ENCODE measurements around the gene HOXB2. TPM values are rescaled to one million over a fixed set of nuclear protein-coding genes. Genes with fewer than 3 reads are reported as not detected.

HOXB2 gene
- total RNA-seq, 2 donors from 2014 or later: 4.8 to 5.5 TPM

GRCh38 chr17:48546137-48546923 is 1.4 kb upstream of the HOXB2 start:
- peak overlapping the region; percentile 83 to 90 for H3K27ac ChIP-seq
- no peaks in the 10 kb centered on the region for H3K9me3 ChIP-seq
- TF ChIP-seq CTCF (IDR thresholded peaks at IDR 0.05): no peak
- no peak for DNase-seq (ENCODE audit: low spot score)
- peak overlapping the region in 1 of 2 donors; percentile 30 for H3K4me3 ChIP-seq
- no peaks in the 10 kb centered on the region for H3K36me3 ChIP-seq
- peaks cover 0 to 25% of the 10 kb centered on the region in 2 donors for H3K4me1 ChIP-seq
- peaks cover 6 to 10% of the 10 kb centered on the region in 2 donors for H3K27me3 ChIP-seq

- DNase-seq (ENCODE audit: low spot score): no peak
- H3K27me3 ChIP-seq: peaks cover 5 to 10% of the 10 kb centered on the region in 2 donors
- H3K4me3 ChIP-seq: no peak overlapping the region
These were observed 630 bp upstream of the HOXB2 start for GRCh38 chr17:48545539-48545938.

GRCh38 chr17:48544349-48545021 is 424 bp downstream of the HOXB2 start:
- peaks cover 0 to 30% of the 10 kb centered on the region in 2 donors for H3K4me1 ChIP-seq

More at GRCh38 chr17:48545539-48545938, 630 bp upstream of the HOXB2 start:
- Histone ChIP-seq H3K36me3 (no peaks in the 10 kb centered on the region), H3K4me1 (peaks cover 0 to 30% of the 10 kb centered on the region in 2 donors), H3K9me3 (no peaks in the 10 kb centered on the region), H3K27ac (peak overlapping the region; percentile 83 to 90)
- no peak for TF ChIP-seq CTCF (IDR thresholded peaks at IDR 0.05)

GRCh38 chr17:48543854-48544348 is 1.0 kb downstream of the HOXB2 start:
- DNase-seq (ENCODE audit: low spot score): no peak
- H3K4me1 ChIP-seq: peaks cover 0 to 30% of the 10 kb centered on the region in 2 donors
- no peaks in the 10 kb centered on the region for H3K36me3 ChIP-seq
- peaks cover 3 to 10% of the 10 kb centered on the region in 2 donors for H3K27me3 ChIP-seq
- no peak for TF ChIP-seq CTCF (IDR thresholded peaks at IDR 0.05)
- peak overlapping the region; percentile 48 to 57 for H3K4me3 ChIP-seq
- H3K27ac ChIP-seq: peak overlapping the region; percentile 83 to 90
- H3K9me3 ChIP-seq: no peaks in the 10 kb centered on the region

More at GRCh38 chr17:48544349-48545021, 424 bp downstream of the HOXB2 start:
- Histone ChIP-seq H3K27ac (peak overlapping the region; percentile 83 to 90), H3K36me3 (no peaks in the 10 kb centered on the region), H3K27me3 (peaks cover 3 to 10% of the 10 kb centered on the region in 2 donors), H3K9me3 (no peaks in the 10 kb centered on the region), H3K4me3 (peak overlapping the region; percentile 48 to 57)
- peak; percentile 90 for DNase-seq (ENCODE audit: low spot score)
- TF ChIP-seq CTCF (IDR thresholded peaks at IDR 0.05): no peak

- no peak for DNase-seq (ENCODE audit: low spot score)
- H3K27me3 ChIP-seq: peaks cover 3 to 10% of the 10 kb centered on the region in 2 donors
- H3K36me3 ChIP-seq: no peaks in the 10 kb centered on the region
- TF ChIP-seq CTCF (IDR thresholded peaks at IDR 0.05): no peak
- H3K4me1 ChIP-seq: peaks cover 0 to 30% of the 10 kb centered on the region in 2 donors
- H3K4me3 ChIP-seq: peak overlapping the region; percentile 48 to 57
- H3K9me3 ChIP-seq: no peaks in the 10 kb centered on the region
- H3K27ac ChIP-seq: peak overlapping the region; percentile 83 to 90
These were observed 1.6 kb downstream of the HOXB2 start for GRCh38 chr17:48543107-48543853.
